CD4-positive, alpha-beta T cell treated with Interleukin-6 for 4 hours (primary cell): ENCODE data around the gene GTPBP6.
"Not testable (repeated sequence)": the region's sequence is repeated elsewhere in the genome, so short reads cannot be mapped to it uniquely, and the experiment has no call there.

Experiments
- DNase-seq: peaks from one replicate; pipeline ENCODE4 v3.0.0-alpha.2; 2020; ENCODE audit warnings: mixed read lengths

Gene GTPBP6

GRCh38 chrX:261167-261918 is 57.3 kb downstream of the GTPBP6 start:
- no peak for DNase-seq

GRCh38 chrX:259692-260355 is 58.8 kb downstream of the GTPBP6 start:
- peak; percentile 41 for DNase-seq

- no peak for DNase-seq
Observed at GRCh38 chrX:258291-259040, 60.1 kb downstream of the GTPBP6 start.

- no peak for DNase-seq
Observed at GRCh38 chrX:257681-258289, 60.8 kb downstream of the GTPBP6 start.

- not testable (repeated sequence) for DNase-seq
Observed at GRCh38 chrX:257054-257453, 61.5 kb downstream of the GTPBP6 start.

- no peak for DNase-seq
Observed at GRCh38 chrX:255923-256331, 62.7 kb downstream of the GTPBP6 start.
